Fibroblast of the aortic adventitia (primary cell): ENCODE data around the gene NTSR1. TPM values are rescaled to one million over a fixed set of nuclear protein-coding genes. Genes with fewer than 3 reads are reported as not detected.

ENCODE experiments used
- DNase-seq: peaks from one replicate; pipeline ENCODE4 v3.0.0-alpha.2; 2010; ENCODE audit warnings: low read depth
- H3K4me3 ChIP-seq: 2 replicates; pipeline ENCODE4 v1.5.1; 2011; ENCODE audit warnings: low read depth, mild to moderate bottlenecking, control low read depth, low read length, moderate library complexity
- CTCF ChIP-seq: IDR thresholded peaks from 2 replicates; pipeline ENCODE4 v1.5.1; 2011; ENCODE audit warnings: mild to moderate bottlenecking, low read length, control low read depth, inconsistent platforms; ENCODE audit not compliant: insufficient read depth
- total RNA-seq: library from RNA; depleted of rRNA; stranded (reverse); fragments of >200 nt; gene quantifications from 2 replicates; pipeline ENCODE4 v1.2.3, GENCODE V29; 2012; ENCODE audit warnings: low replicate concordance

Gene NTSR1
- total RNA-seq, 1 donor = 8.0 TPM

GRCh38 chr20:62763404-62763803 lies 54.8 kb downstream of the NTSR1 start:
- no peak overlapping the region for H3K4me3 ChIP-seq
- TF ChIP-seq CTCF = no peak
- no peak for DNase-seq

- TF ChIP-seq CTCF = no peak
- H3K4me3 ChIP-seq = no peak overlapping the region
- no peak for DNase-seq
These were observed 55.7 kb downstream of the NTSR1 start for GRCh38 chr20:62764156-62764935.

- DNase-seq = no peak
- no peak for TF ChIP-seq CTCF
- no peak overlapping the region for H3K4me3 ChIP-seq
These were observed 56.4 kb downstream of the NTSR1 start for GRCh38 chr20:62765021-62765420.

GRCh38 chr20:62765432-62766070 lies 56.9 kb downstream of the NTSR1 start:
- DNase-seq = no peak
- H3K4me3 ChIP-seq = no peak overlapping the region
- TF ChIP-seq CTCF = no peak

GRCh38 chr20:62766071-62766450 lies 57.4 kb downstream of the NTSR1 start:
- DNase-seq = no peak
- TF ChIP-seq CTCF = no peak
- H3K4me3 ChIP-seq = no peak overlapping the region

- no peak for TF ChIP-seq CTCF
- DNase-seq = no peak
- no peak overlapping the region for H3K4me3 ChIP-seq
These were observed 58.1 kb downstream of the NTSR1 start for GRCh38 chr20:62766716-62767115.
